ENCODE measurements around the gene SLC37A1. TPM values are rescaled to one million over a fixed set of nuclear protein-coding genes. Genes with fewer than 3 reads are reported as not detected.

The SLC37A1 gene
- total and polyA plus RNA-seq, 2 of the 13 experiments (the other 11 are each of a cell fraction or from before 2014, with no cell fraction given): 0.22 to 0.40 TPM

- POLR2A ChIA-PET: no interaction called here
- H2AFZ ChIP-seq (ENCODE audit: low read length): no peak overlapping the region
Measured at GRCh38 chr21:42500736-42501135, 12.9 kb upstream of the SLC37A1 start.

More at GRCh38 chr21:42500736-42501135, 12.9 kb upstream of the SLC37A1 start:
- WGBS (ENCODE audit: low lambda C conversion rate): 19% methylated on average over 5 of the region's 5 CpGs
- no peak for ATAC-seq
- no peak for DNase-seq (ENCODE audit: low spot score)
- TF ChIP-seq ZFP90 (CRISPR knock-in tag; IDR thresholded peaks at IDR 0.05; ENCODE audit: borderline replicate concordance) (no peak), CREB3 (CRISPR knock-in tag; IDR thresholded peaks at IDR 0.05) (no peak), SRSF1 (optimal IDR thresholded peaks at IDR 0.05; ENCODE audit: low read depth, low read length) (no peak), MTERF4 (CRISPR knock-in tag; IDR thresholded peaks at IDR 0.05) (no peak), ZBTB38 (CRISPR knock-in tag; IDR thresholded peaks at IDR 0.05) (no peak), UBTF (CRISPR knock-in tag; IDR thresholded peaks at IDR 0.05) (no peak), TFAP4 (IDR thresholded peaks at IDR 0.05; ENCODE audit: borderline replicate concordance, low read depth) (no peak), ARID4A (CRISPR knock-in tag; IDR thresholded peaks at IDR 0.05; ENCODE audit: borderline replicate concordance) (no peak), GATAD2A (CRISPR knock-in tag; IDR thresholded peaks at IDR 0.05) (no peak), ZFAT (CRISPR knock-in tag; conservative IDR thresholded peaks at IDR 0.05) (no peak), NFYC (CRISPR knock-in tag; IDR thresholded peaks at IDR 0.05) (no peak)
- FAIRE-seq: no peak
- Histone ChIP-seq H3K27me3 (ENCODE audit: control insufficient read depth in 1 of 2, insufficient read depth in 2 of 2, low read length in 2 of 2) (peaks cover 0 to 2% of the 10 kb centered on the region in 2 experiments; a peak in 1 of 5 replicates), H3K36me3 (replicated peaks in 1 of 2; ENCODE audit: control insufficient read depth in 1 of 2, insufficient read depth in 2 of 2, low read length in 2 of 2) (no peaks in the 10 kb centered on the region), H3K79me2 (ENCODE audit: insufficient read depth, low read length) (no peaks in the 10 kb centered on the region), H3K4me2 (ENCODE audit: low read depth, low read length) (no peak overlapping the region), H4K20me1 (ENCODE audit: insufficient read depth, low read length) (no peaks in the 10 kb centered on the region), H3K27ac (ENCODE audit: extremely low read length, insufficient read depth, low read length) (no peak overlapping the region), H3K9ac (ENCODE audit: insufficient read depth, low read depth, low read length) (no peak overlapping the region), H3K4me3 (replicated peaks in 1 of 3; ENCODE audit: insufficient read depth in 1 of 3, low read depth in 2 of 3, low read length in 3 of 3) (no peak overlapping the region), H3K4me1 (ENCODE audit: insufficient read depth, low read length) (peaks cover 11% of the 10 kb centered on the region), H3K9me3 (ENCODE audit: low read length) (no peaks in the 10 kb centered on the region)
- CTCF ChIA-PET (ENCODE audit: low intra/inter-chr PET ratio, low total read pairs): no interaction called here
- intact Hi-C loops (cut with micrococcal nuclease; ENCODE audit: unreplicated experiment) (no loop called here), in situ Hi-C loops (cut with HindIII; ENCODE audit: extremely low pct_ligation_motif_present, low pct_unique_long_range_greater_than_20kb) (no loop called here)
- no TSS peak for BruUV-seq (replicated peaks)

Measured in HepG2 (cell line).